GM12878 (cell line): ENCODE measurements around the gene CUEDC1. TPM values are rescaled to one million over a fixed set of nuclear protein-coding genes. Genes with fewer than 3 reads are reported as not detected.

Experiments
- CREB1 ChIP-seq: IDR thresholded peaks from 2 replicates; pipeline ENCODE4 v1.6.1; 2012; ENCODE audit warnings: low read depth, mild to moderate bottlenecking, inconsistent platforms
- FOS ChIP-seq: IDR thresholded peaks from 3 replicates; pipeline ENCODE4 v1.6.1; 2011; ENCODE audit warnings: borderline replicate concordance; ENCODE audit not compliant: insufficient read length; ENCODE audit errors: extremely low read depth
- IKZF1 ChIP-seq: fragments of 450-650 bp; conservative IDR thresholded peaks from 2 replicates; pipeline ENCODE4 v1.6.1; 2017; ENCODE audit warnings: antibody characterized with exemption, mild to moderate bottlenecking
- IRF4 ChIP-seq: IDR thresholded peaks from 2 replicates; pipeline ENCODE4 v1.6.1; 2011; ENCODE audit warnings: low read depth, low read length
- MEF2B ChIP-seq: fragments of 450-650 bp; IDR thresholded peaks from 2 replicates; pipeline ENCODE4 v1.6.1; 2018; ENCODE audit warnings: mild to moderate bottlenecking, moderate library complexity; ENCODE audit not compliant: partially characterized antibody, poor library complexity, severe bottlenecking
- MYB ChIP-seq: fragments of 150-350 bp; IDR thresholded peaks from 2 replicates; pipeline ENCODE4 v1.6.1; 2014; ENCODE audit warnings: mild to moderate bottlenecking, low read depth, low read length, borderline replicate concordance
- RCOR1 ChIP-seq: conservative IDR thresholded peaks from 2 replicates; pipeline ENCODE4 v1.6.1; 2012; ENCODE audit warnings: low read depth, low read length, improper control_type of control experiment
- SPI1 ChIP-seq: IDR thresholded peaks from 2 replicates; pipeline ENCODE4 v1.6.1; 2011; ENCODE audit warnings: low read depth, mild to moderate bottlenecking, low read length, moderate library complexity, borderline replicate concordance; ENCODE audit not compliant: insufficient read depth
- SRF ChIP-seq, 2 experiments: IDR thresholded peaks; 2 replicates each; pipeline ENCODE4 v1.6.1; 2011; ENCODE audit warnings: low read depth in 2 of 2, low read length in 2 of 2, mild to moderate bottlenecking in 1 of 2, moderate library complexity in 1 of 2
- SUPT20H ChIP-seq: IDR thresholded peaks from 2 replicates; pipeline ENCODE4 v1.6.1; 2011; ENCODE audit warnings: low read depth, mild to moderate bottlenecking, low read length, moderate library complexity, borderline replicate concordance; ENCODE audit not compliant: control insufficient read depth
- ZNF207 ChIP-seq: fragments of 450-650 bp; IDR thresholded peaks from 2 replicates; pipeline ENCODE4 v1.6.1; 2014; ENCODE audit warnings: antibody characterized with exemption, mild to moderate bottlenecking, borderline replicate concordance
- ZZZ3 ChIP-seq: IDR thresholded peaks from 2 replicates; pipeline ENCODE4 v1.6.1; 2011; ENCODE audit warnings: low read depth; ENCODE audit not compliant: control insufficient read depth, insufficient read length
- polyA plus RNA-seq, 11 experiments: library from polyadenylated mRNA; depleted of rRNA in 4 of 11; unstranded in 6 of 11; stranded (reverse) in 5 of 11; fragments of >200 nt; fragmentation: Nextera tagmentation in 4 of 11; fragmentation: Illumina TruSeq in 1 of 11; extraction: Ambion mirVana in 4 of 11; extraction: Trizol in 1 of 11; gene quantifications; 1 replicate in 1 of 11; 2 replicates in 10 of 11; pipeline versions ENCODE4 v1.2.1 to v1.2.3, GENCODE V29; 2011 to 2016; ENCODE audit warnings: inconsistent platforms in 2 of 11, missing spikeins in 2 of 11, low read depth in 1 of 11
- total RNA-seq, 4 experiments: library from RNA; depleted of rRNA in 3 of 4; stranded (reverse); fragments of >200 nt in 3 of 4; fragmentation: Illumina TruSeq in 1 of 4; extraction: Trizol in 1 of 4; gene quantifications; 2 replicates each; pipeline versions ENCODE4 v1.2.1 to v1.2.3, GENCODE V29; 2013 to 2021
- TF ChIP-seq, protein P1 (sequence below): fragments of 450-650 bp; IDR thresholded peaks from 2 replicates; pipeline ENCODE4 v1.6.1; 2014; ENCODE audit warnings: mild to moderate bottlenecking
- TF ChIP-seq, protein P2 (sequence below): fragments of 450-650 bp; IDR thresholded peaks from 2 replicates; pipeline ENCODE4 v1.6.1; 2017; ENCODE audit warnings: mild to moderate bottlenecking
- TF ChIP-seq, protein P3 (sequence below): fragments of 450-650 bp; formaldehyde crosslinking; IDR thresholded peaks from 2 replicates; pipeline ENCODE4 v1.5.0; 2022; ENCODE audit warnings: mild to moderate bottlenecking, missing genetic modification characterization
- TF ChIP-seq, protein P4 (sequence below): IDR thresholded peaks from 2 replicates; pipeline ENCODE4 v1.6.1; 2011; ENCODE audit warnings: borderline replicate concordance, low read depth, mild to moderate bottlenecking, moderate library complexity, low read length; ENCODE audit not compliant: insufficient read depth, poor library complexity, severe bottlenecking
- TF ChIP-seq, protein P5 (sequence below): fragments of 450-650 bp; IDR thresholded peaks from 2 replicates; pipeline ENCODE4 v1.6.1; 2016; ENCODE audit warnings: mild to moderate bottlenecking

CUEDC1 gene
- total and polyA plus RNA-seq, 10 of the 15 experiments (the other 5 are each of a cell fraction or from before 2014, with no cell fraction given) = 0.24 to 7.4 (median 1.8) TPM

DNA sequence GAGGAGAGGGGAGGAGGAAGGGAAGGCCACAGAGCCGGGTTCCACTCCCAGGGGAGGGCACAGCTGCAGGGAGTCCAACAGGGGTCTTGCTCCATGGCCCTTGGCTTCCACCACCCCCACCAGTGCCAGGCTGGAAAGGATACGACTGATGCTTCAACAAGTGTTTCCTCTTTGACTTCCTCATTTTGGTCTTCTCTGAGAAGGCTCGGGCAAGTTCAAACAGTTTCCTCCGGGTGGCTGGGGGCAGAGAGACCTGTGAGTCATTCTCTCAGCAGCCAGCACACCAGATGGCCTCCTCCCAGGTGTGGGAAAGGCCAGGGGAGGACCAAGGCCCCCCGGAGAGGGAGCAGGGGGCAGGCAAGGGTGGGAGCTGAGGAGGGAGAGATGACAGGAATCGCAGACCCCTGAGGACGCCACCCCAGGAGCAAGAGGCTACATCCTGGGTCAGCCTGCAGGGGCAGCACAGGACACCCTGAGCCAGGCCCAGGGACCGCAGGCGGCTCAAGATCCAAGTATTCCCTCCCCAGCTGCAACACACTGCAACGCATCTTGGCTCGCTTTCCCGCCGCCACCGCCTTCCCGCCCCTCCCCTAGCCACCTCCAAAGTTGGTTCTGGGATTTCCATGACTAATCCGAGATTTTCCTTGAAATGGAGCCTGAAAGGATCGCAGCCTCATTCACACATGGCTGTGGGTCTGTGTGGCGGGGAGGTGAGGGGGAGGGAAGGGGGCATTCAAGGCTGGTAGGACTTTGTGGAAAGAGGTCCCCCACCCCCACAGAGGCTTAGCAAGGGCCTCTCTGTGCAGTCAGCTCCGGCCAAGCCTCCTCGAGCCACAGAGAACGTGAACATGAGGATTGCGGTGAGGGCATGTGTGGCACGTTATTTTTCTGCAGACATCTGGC, 87.0 kb downstream of the CUEDC1 start (continued):
- TF ChIP-seq, protein P1, sequence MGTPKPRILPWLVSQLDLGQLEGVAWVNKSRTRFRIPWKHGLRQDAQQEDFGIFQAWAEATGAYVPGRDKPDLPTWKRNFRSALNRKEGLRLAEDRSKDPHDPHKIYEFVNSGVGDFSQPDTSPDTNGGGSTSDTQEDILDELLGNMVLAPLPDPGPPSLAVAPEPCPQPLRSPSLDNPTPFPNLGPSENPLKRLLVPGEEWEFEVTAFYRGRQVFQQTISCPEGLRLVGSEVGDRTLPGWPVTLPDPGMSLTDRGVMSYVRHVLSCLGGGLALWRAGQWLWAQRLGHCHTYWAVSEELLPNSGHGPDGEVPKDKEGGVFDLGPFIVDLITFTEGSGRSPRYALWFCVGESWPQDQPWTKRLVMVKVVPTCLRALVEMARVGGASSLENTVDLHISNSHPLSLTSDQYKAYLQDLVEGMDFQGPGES = no peak
- no peak for TF ChIP-seq MEF2B
- TF ChIP-seq ZZZ3 = no peak
- TF ChIP-seq, protein P2, sequence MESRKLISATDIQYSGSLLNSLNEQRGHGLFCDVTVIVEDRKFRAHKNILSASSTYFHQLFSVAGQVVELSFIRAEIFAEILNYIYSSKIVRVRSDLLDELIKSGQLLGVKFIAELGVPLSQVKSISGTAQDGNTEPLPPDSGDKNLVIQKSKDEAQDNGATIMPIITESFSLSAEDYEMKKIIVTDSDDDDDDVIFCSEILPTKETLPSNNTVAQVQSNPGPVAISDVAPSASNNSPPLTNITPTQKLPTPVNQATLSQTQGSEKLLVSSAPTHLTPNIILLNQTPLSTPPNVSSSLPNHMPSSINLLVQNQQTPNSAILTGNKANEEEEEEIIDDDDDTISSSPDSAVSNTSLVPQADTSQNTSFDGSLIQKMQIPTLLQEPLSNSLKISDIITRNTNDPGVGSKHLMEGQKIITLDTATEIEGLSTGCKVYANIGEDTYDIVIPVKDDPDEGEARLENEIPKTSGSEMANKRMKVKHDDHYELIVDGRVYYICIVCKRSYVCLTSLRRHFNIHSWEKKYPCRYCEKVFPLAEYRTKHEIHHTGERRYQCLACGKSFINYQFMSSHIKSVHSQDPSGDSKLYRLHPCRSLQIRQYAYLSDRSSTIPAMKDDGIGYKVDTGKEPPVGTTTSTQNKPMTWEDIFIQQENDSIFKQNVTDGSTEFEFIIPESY = no peak
- no peak for TF ChIP-seq ZNF207
- no peak for TF ChIP-seq RCOR1
- TF ChIP-seq, protein P3, sequence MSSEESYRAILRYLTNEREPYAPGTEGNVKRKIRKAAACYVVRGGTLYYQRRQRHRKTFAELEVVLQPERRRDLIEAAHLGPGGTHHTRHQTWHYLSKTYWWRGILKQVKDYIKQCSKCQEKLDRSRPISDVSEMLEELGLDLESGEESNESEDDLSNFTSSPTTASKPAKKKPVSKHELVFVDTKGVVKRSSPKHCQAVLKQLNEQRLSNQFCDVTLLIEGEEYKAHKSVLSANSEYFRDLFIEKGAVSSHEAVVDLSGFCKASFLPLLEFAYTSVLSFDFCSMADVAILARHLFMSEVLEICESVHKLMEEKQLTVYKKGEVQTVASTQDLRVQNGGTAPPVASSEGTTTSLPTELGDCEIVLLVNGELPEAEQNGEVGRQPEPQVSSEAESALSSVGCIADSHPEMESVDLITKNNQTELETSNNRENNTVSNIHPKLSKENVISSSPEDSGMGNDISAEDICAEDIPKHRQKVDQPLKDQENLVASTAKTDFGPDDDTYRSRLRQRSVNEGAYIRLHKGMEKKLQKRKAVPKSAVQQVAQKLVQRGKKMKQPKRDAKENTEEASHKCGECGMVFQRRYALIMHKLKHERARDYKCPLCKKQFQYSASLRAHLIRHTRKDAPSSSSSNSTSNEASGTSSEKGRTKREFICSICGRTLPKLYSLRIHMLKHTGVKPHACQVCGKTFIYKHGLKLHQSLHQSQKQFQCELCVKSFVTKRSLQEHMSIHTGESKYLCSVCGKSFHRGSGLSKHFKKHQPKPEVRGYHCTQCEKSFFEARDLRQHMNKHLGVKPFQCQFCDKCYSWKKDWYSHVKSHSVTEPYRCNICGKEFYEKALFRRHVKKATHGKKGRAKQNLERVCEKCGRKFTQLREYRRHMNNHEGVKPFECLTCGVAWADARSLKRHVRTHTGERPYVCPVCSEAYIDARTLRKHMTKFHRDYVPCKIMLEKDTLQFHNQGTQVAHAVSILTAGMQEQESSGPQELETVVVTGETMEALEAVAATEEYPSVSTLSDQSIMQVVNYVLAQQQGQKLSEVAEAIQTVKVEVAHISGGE (CRISPR knock-in tag) = no peak
- TF ChIP-seq CREB1 = no peak
- TF ChIP-seq, protein P4, sequence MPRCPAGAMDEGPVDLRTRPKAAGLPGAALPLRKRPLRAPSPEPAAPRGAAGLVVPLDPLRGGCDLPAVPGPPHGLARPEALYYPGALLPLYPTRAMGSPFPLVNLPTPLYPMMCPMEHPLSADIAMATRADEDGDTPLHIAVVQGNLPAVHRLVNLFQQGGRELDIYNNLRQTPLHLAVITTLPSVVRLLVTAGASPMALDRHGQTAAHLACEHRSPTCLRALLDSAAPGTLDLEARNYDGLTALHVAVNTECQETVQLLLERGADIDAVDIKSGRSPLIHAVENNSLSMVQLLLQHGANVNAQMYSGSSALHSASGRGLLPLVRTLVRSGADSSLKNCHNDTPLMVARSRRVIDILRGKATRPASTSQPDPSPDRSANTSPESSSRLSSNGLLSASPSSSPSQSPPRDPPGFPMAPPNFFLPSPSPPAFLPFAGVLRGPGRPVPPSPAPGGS = no peak
- no peak for TF ChIP-seq SUPT20H
- TF ChIP-seq IKZF1 = peak; percentile 76
- no peak for TF ChIP-seq IRF4
- TF ChIP-seq MYB = no peak
- TF ChIP-seq, protein P5, sequence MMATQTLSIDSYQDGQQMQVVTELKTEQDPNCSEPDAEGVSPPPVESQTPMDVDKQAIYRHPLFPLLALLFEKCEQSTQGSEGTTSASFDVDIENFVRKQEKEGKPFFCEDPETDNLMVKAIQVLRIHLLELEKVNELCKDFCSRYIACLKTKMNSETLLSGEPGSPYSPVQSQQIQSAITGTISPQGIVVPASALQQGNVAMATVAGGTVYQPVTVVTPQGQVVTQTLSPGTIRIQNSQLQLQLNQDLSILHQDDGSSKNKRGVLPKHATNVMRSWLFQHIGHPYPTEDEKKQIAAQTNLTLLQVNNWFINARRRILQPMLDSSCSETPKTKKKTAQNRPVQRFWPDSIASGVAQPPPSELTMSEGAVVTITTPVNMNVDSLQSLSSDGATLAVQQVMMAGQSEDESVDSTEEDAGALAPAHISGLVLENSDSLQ = no peak
- peak; percentile 98 for TF ChIP-seq SPI1
- no peak for TF ChIP-seq SRF (IDR thresholded peaks at IDR 0.05; ENCODE audit: low read depth in 2 of 2, low read length in 2 of 2)
- TF ChIP-seq FOS = no peak
